Activated gamma-delta T cell (primary cell): ENCODE results near the gene DAO.

Experiments used
- DNase-seq: peaks from one replicate; lab custom pipeline; 2025; lab: John Stamatoyannopoulos, UW

Gene DAO

GRCh38 chr12:108918960-108919642 is 39.2 kb downstream of the DAO start:
- DNase-seq, result no peak

GRCh38 chr12:108921946-108922345 is 42.1 kb downstream of the DAO start:
- no peak for DNase-seq

- no peak for DNase-seq
Observed at GRCh38 chr12:108922918-108923317, 43.0 kb downstream of the DAO start.

- no peak for DNase-seq
Observed at GRCh38 chr12:108928695-108929094, 48.8 kb downstream of the DAO start.

GRCh38 chr12:108930155-108930554 is 50.3 kb downstream of the DAO start:
- no peak for DNase-seq

GRCh38 chr12:108930756-108931155 is 50.9 kb downstream of the DAO start:
- DNase-seq, result no peak

GRCh38 chr12:108933949-108934348 is 54.1 kb downstream of the DAO start:
- no peak for DNase-seq

- no peak for DNase-seq
Observed at GRCh38 chr12:108935159-108935763, 55.4 kb downstream of the DAO start.

GRCh38 chr12:108938247-108938924 is 58.5 kb downstream of the DAO start:
- no peak for DNase-seq

GRCh38 chr12:108939594-108939993 is 59.7 kb downstream of the DAO start:
- no peak for DNase-seq

GRCh38 chr12:108940138-108940537 is 60.2 kb downstream of the DAO start:
- DNase-seq, result no peak

- DNase-seq, result no peak
Observed at GRCh38 chr12:108947097-108947496, 67.2 kb downstream of the DAO start.

- no peak for DNase-seq
Observed at GRCh38 chr12:108948367-108948766, 68.5 kb downstream of the DAO start.

GRCh38 chr12:108949976-108950375 is 70.1 kb downstream of the DAO start:
- DNase-seq, result no peak
